ENCODE measurements around the gene ITLN2.
"Not testable (repeated sequence)": the region's sequence is repeated elsewhere in the genome, so short reads cannot be mapped to it uniquely, and the experiment has no call there.

DNA sequence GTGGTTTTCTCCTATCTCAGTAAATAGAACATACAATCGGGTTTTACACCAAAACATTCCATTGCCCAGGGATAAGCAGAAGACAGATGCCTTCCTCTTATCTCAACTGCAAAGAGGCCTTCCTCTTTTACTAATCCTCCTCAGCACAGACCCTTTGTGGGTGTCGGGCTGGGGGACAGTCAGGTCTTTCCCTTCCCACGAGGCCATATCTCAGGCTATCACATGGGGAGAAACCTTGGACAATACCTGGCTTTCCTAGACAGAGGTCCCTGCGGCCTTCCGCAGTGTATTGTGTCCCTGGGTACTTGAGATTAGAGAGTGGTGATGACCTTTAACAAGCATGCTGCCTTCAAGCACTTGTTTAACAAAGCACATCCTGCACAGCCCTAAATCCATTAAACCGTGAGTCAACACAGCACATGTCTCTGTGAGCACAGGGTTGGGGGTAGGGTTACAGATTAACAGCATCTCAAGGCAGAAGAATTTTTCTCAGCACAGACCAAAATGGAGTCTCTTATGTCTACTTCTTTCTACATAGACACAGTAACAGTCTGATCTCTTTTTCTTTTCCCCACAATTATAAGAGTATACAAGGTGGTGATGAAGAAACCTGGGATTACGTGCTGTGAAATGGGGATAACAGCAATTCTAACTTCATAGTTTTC is 5.3 kb downstream of the ITLN2 start:
- TF ChIP-seq, protein P1, sequence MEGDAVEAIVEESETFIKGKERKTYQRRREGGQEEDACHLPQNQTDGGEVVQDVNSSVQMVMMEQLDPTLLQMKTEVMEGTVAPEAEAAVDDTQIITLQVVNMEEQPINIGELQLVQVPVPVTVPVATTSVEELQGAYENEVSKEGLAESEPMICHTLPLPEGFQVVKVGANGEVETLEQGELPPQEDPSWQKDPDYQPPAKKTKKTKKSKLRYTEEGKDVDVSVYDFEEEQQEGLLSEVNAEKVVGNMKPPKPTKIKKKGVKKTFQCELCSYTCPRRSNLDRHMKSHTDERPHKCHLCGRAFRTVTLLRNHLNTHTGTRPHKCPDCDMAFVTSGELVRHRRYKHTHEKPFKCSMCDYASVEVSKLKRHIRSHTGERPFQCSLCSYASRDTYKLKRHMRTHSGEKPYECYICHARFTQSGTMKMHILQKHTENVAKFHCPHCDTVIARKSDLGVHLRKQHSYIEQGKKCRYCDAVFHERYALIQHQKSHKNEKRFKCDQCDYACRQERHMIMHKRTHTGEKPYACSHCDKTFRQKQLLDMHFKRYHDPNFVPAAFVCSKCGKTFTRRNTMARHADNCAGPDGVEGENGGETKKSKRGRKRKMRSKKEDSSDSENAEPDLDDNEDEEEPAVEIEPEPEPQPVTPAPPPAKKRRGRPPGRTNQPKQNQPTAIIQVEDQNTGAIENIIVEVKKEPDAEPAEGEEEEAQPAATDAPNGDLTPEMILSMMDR (IDR thresholded peaks at IDR 0.05), result not testable (repeated sequence)
- not testable (repeated sequence) for TF ChIP-seq POLR2A (IDR thresholded peaks at IDR 0.05)

All from esophagus squamous epithelium (tissue), 4 donors.